Liver (tissue), 9 donors: Measurements from ENCODE around the gene AP2A2. TPM values are rescaled to one million over a fixed set of nuclear protein-coding genes. Genes with fewer than 3 reads are reported as not detected.

Experiments
- DNase-seq: peaks from one replicate; pipeline ENCODE4 v3.0.0-alpha.2; 2017; ENCODE audit warnings: low spot score
- H3K27ac ChIP-seq, 2 donors: one replicate each; pipeline ENCODE4 v1.7.0; 2013; ENCODE audit warnings: inconsistent platforms in 2 of 2, low read length in 2 of 2, control low read depth in 1 of 2, low read depth in 1 of 2, mild to moderate bottlenecking in 1 of 2
- H3K27me3 ChIP-seq, 4 donors: one replicate each; pipeline versions ENCODE4 v1.6.1 to v1.7.0; 2013; ENCODE audit warnings: low read length in 3 of 4, inconsistent platforms in 1 of 4, mild to moderate bottlenecking in 1 of 4, moderate library complexity in 1 of 4; ENCODE audit not compliant: control insufficient read depth in 4 of 4, insufficient read depth in 4 of 4
- H3K36me3 ChIP-seq, 4 donors: one replicate each; pipeline versions ENCODE4 v1.6.1 to v1.7.0; 2013; ENCODE audit warnings: low read length in 3 of 4, mild to moderate bottlenecking in 3 of 4, low read depth in 1 of 4, moderate library complexity in 1 of 4; ENCODE audit not compliant: control insufficient read depth in 4 of 4, insufficient read depth in 3 of 4
- H3K4me1 ChIP-seq, 4 donors: one replicate each; pipeline versions ENCODE4 v1.6.1 to v1.7.0; 2013; ENCODE audit warnings: low read length in 3 of 4, mild to moderate bottlenecking in 3 of 4, moderate library complexity in 1 of 4; ENCODE audit not compliant: control insufficient read depth in 4 of 4, insufficient read depth in 4 of 4
- H3K4me3 ChIP-seq, 3 donors: one replicate each; pipeline versions ENCODE4 v1.6.1 to v1.7.0; 2013; ENCODE audit warnings: low read length in 3 of 3, control low read depth in 1 of 3, low read depth in 1 of 3, mild to moderate bottlenecking in 1 of 3
- H3K9ac ChIP-seq, 2 donors: one replicate each; pipeline ENCODE4 v1.7.0; 2013; ENCODE audit warnings: low read length in 2 of 2, mild to moderate bottlenecking in 2 of 2, moderate library complexity in 2 of 2, control low read depth in 1 of 2, low read depth in 1 of 2
- H3K9me3 ChIP-seq, 4 donors: one replicate each; pipeline versions ENCODE4 v1.6.1 to v1.7.0; 2013; ENCODE audit warnings: low read length in 3 of 4; ENCODE audit not compliant: control insufficient read depth in 4 of 4
- ATF3 ChIP-seq: IDR thresholded peaks from 2 replicates; pipeline ENCODE4 v1.6.1; 2016; ENCODE audit warnings: antibody characterized with exemption
- EGR1 ChIP-seq, 2 donors: IDR thresholded peaks; 2 replicates each; pipeline ENCODE4 v1.6.1; 2016 to 2018; ENCODE audit warnings: antibody characterized with exemption in 2 of 2, low read depth in 2 of 2
- FOXA1 ChIP-seq: IDR thresholded peaks from 2 replicates; pipeline ENCODE4 v1.6.1; 2016; ENCODE audit warnings: antibody characterized with exemption
- FOXA2 ChIP-seq: IDR thresholded peaks from 2 replicates; pipeline ENCODE4 v1.6.1; 2016; ENCODE audit warnings: antibody characterized with exemption
- GABPA ChIP-seq, 2 donors: IDR thresholded peaks in 1 of 2; conservative IDR thresholded peaks in 1 of 2; 2 replicates each; pipeline ENCODE4 v1.6.1; 2016; ENCODE audit warnings: antibody characterized with exemption in 2 of 2, mild to moderate bottlenecking in 1 of 2, moderate library complexity in 1 of 2
- HNF4A ChIP-seq, 2 donors: conservative IDR thresholded peaks; 2 replicates each; pipeline ENCODE4 v1.6.1; 2016; ENCODE audit warnings: antibody characterized with exemption in 2 of 2, mild to moderate bottlenecking in 2 of 2
- JUND ChIP-seq, 2 donors: IDR thresholded peaks; 2 replicates each; pipeline ENCODE4 v1.6.1; 2016; ENCODE audit warnings: antibody characterized with exemption in 2 of 2
- NR2F2 ChIP-seq: IDR thresholded peaks from 2 replicates; pipeline ENCODE4 v1.6.1; 2016; ENCODE audit warnings: antibody characterized with exemption
- RAD21 ChIP-seq, 2 donors: IDR thresholded peaks; 2 replicates each; pipeline ENCODE4 v1.6.1; 2016; ENCODE audit warnings: antibody characterized with exemption in 2 of 2, mild to moderate bottlenecking in 2 of 2
- RXRA ChIP-seq, 2 donors: IDR thresholded peaks; 2 replicates each; pipeline ENCODE4 v1.6.1; 2017 to 2018; ENCODE audit warnings: antibody characterized with exemption in 2 of 2, mild to moderate bottlenecking in 1 of 2
- SP1 ChIP-seq: IDR thresholded peaks from 2 replicates; pipeline ENCODE4 v1.6.1; 2018; ENCODE audit warnings: antibody characterized with exemption, mild to moderate bottlenecking
- TAF1 ChIP-seq: conservative IDR thresholded peaks from 2 replicates; pipeline ENCODE4 v1.6.1; 2016; ENCODE audit warnings: antibody characterized with exemption, mild to moderate bottlenecking
- YY1 ChIP-seq: IDR thresholded peaks from 2 replicates; pipeline ENCODE4 v1.6.1; 2016; ENCODE audit warnings: antibody characterized with exemption, mild to moderate bottlenecking
- ZBTB33 ChIP-seq: IDR thresholded peaks from 2 replicates; pipeline ENCODE4 v1.6.1; 2016; ENCODE audit warnings: antibody characterized with exemption
- WGBS: extraction: QIAGEN DNeasy Blood & Tissue Kit; methylation state at CpG from one replicate; pipeline ENCODE4 v1.1.7; 2013; 5-methylcytosine and 5-hydroxymethylcytosine counted together
- polyA plus RNA-seq, 2 donors: library from polyadenylated mRNA; stranded (reverse) in 1 of 2; unstranded in 1 of 2; fragments of 200-250 nt in 1 of 2; fragments of >200 nt in 1 of 2; fragmentation: Nextera tagmentation in 1 of 2; extraction: Ambion mirVana in 1 of 2; gene quantifications; one replicate each; pipeline versions ENCODE4 v1.2.1 to v1.2.3, GENCODE V29; 2013 to 2015
- total RNA-seq, 2 donors: library from RNA; depleted of rRNA; stranded (reverse); fragments of >200 nt; gene quantifications; one replicate each; pipeline ENCODE4 v1.2.3, GENCODE V29; 2014
- TF ChIP-seq, protein P1 (sequence below): fragments of 150-350 bp; IDR thresholded peaks from 2 replicates; pipeline ENCODE4 v1.5.1; 2017; ENCODE audit warnings: improper control_type of control experiment, low read depth, low read length; ENCODE audit not compliant: missing input control
- TF ChIP-seq, protein P2 (sequence below): IDR thresholded peaks from 2 replicates; pipeline ENCODE4 v1.6.1; 2016; ENCODE audit warnings: antibody characterized with exemption
- TF ChIP-seq, protein P3 (sequence below): IDR thresholded peaks from 2 replicates; pipeline ENCODE4 v1.6.1; 2016; ENCODE audit warnings: antibody characterized with exemption, mild to moderate bottlenecking
- donor health status: healthy.
- donor health status: healthy.
- donor health status: healthy.
- donor health status: healthy.
- donor health status: healthy.

The AP2A2 gene
- total and polyA plus RNA-seq, 4 donors, result 20.5 to 39.7 (median 23.8) TPM

DNA sequence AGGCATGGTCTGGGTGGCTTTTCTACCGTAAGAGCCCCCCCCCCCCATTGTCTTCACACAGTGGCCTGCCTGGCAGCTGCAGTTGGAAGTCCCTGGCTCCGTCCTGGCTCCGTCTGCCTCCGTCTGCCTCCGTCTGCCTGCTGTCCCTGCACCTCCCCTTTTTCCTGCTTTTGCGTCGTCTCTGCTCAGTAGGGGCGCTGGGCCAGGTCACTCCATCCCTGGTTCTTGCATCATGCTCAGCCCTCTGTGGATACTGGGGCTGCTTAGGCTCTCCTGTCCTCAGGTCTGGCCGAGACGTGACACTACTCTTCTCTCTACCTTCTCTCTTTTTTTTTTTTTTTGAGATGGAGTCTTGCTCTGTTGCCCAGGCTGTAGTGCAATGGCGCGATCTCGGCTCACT is 27.8 kb downstream of the AP2A2 start:
- DNase-seq, result no peak
- Histone ChIP-seq H3K4me1 (peaks cover 8 to 51% (median 46%) of the 10 kb centered on the region in 4 donors), H3K27me3 (no peaks in the 10 kb centered on the region), H3K9me3 (no peaks in the 10 kb centered on the region), H3K9ac (peak overlapping the region in 1 of 2 donors; percentile 68), H3K27ac (peak overlapping the region; percentile 88 to 89), H3K36me3 (peaks cover 0 to 4% (median 0%) of the 10 kb centered on the region in 4 donors), H3K4me3 (no peak overlapping the region)
- TF ChIP-seq ATF3 (peak; percentile 91), YY1 (peak; percentile 43), RAD21 (IDR thresholded peaks at IDR 0.05) (peak in 1 of 2 donors; percentile 35), HNF4A (conservative IDR thresholded peaks at IDR 0.05) (peak in 1 of 2 donors; percentile 29), GABPA (IDR thresholded peaks at IDR 0.05 in 1 of 2, conservative IDR thresholded peaks at IDR 0.05 in 1 of 2) (no peak), RXRA (IDR thresholded peaks at IDR 0.05) (peak; percentile 33 to 39)
- 34% methylated on average over 13 of the region's 13 CpGs for WGBS

- no peak for DNase-seq
- Histone ChIP-seq H3K36me3 (peaks cover 0 to 3% (median 0%) of the 10 kb centered on the region in 4 donors), H3K4me1 (peaks cover 11 to 61% (median 55%) of the 10 kb centered on the region in 4 donors), H3K27me3 (no peaks in the 10 kb centered on the region), H3K27ac (peak overlapping the region; percentile 22 to 49), H3K4me3 (no peak overlapping the region), H3K9me3 (no peaks in the 10 kb centered on the region), H3K9ac (peak overlapping the region in 1 of 2 donors; percentile 6)
- TF ChIP-seq, protein P1, sequence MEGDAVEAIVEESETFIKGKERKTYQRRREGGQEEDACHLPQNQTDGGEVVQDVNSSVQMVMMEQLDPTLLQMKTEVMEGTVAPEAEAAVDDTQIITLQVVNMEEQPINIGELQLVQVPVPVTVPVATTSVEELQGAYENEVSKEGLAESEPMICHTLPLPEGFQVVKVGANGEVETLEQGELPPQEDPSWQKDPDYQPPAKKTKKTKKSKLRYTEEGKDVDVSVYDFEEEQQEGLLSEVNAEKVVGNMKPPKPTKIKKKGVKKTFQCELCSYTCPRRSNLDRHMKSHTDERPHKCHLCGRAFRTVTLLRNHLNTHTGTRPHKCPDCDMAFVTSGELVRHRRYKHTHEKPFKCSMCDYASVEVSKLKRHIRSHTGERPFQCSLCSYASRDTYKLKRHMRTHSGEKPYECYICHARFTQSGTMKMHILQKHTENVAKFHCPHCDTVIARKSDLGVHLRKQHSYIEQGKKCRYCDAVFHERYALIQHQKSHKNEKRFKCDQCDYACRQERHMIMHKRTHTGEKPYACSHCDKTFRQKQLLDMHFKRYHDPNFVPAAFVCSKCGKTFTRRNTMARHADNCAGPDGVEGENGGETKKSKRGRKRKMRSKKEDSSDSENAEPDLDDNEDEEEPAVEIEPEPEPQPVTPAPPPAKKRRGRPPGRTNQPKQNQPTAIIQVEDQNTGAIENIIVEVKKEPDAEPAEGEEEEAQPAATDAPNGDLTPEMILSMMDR, result no peak
- TF ChIP-seq GABPA (IDR thresholded peaks at IDR 0.05 in 1 of 2, conservative IDR thresholded peaks at IDR 0.05 in 1 of 2) (no peak), RAD21 (IDR thresholded peaks at IDR 0.05) (no peak), RXRA (IDR thresholded peaks at IDR 0.05) (no peak), EGR1 (IDR thresholded peaks at IDR 0.05; ENCODE audit: low read depth in 2 of 2) (no peak), FOXA2 (no peak), HNF4A (conservative IDR thresholded peaks at IDR 0.05) (no peak), SP1 (no peak), JUND (IDR thresholded peaks at IDR 0.05) (no peak), NR2F2 (no peak), TAF1 (no peak), ZBTB33 (no peak), FOXA1 (no peak)
- TF ChIP-seq, protein P2, sequence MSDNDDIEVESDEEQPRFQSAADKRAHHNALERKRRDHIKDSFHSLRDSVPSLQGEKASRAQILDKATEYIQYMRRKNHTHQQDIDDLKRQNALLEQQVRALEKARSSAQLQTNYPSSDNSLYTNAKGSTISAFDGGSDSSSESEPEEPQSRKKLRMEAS, result no peak
- TF ChIP-seq, protein P3, sequence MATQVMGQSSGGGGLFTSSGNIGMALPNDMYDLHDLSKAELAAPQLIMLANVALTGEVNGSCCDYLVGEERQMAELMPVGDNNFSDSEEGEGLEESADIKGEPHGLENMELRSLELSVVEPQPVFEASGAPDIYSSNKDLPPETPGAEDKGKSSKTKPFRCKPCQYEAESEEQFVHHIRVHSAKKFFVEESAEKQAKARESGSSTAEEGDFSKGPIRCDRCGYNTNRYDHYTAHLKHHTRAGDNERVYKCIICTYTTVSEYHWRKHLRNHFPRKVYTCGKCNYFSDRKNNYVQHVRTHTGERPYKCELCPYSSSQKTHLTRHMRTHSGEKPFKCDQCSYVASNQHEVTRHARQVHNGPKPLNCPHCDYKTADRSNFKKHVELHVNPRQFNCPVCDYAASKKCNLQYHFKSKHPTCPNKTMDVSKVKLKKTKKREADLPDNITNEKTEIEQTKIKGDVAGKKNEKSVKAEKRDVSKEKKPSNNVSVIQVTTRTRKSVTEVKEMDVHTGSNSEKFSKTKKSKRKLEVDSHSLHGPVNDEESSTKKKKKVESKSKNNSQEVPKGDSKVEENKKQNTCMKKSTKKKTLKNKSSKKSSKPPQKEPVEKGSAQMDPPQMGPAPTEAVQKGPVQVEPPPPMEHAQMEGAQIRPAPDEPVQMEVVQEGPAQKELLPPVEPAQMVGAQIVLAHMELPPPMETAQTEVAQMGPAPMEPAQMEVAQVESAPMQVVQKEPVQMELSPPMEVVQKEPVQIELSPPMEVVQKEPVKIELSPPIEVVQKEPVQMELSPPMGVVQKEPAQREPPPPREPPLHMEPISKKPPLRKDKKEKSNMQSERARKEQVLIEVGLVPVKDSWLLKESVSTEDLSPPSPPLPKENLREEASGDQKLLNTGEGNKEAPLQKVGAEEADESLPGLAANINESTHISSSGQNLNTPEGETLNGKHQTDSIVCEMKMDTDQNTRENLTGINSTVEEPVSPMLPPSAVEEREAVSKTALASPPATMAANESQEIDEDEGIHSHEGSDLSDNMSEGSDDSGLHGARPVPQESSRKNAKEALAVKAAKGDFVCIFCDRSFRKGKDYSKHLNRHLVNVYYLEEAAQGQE, result no peak
- 63% methylated on average over 5 of the region's 5 CpGs for WGBS
Observed at GRCh38 chr11:954392-955153, 28.9 kb downstream of the AP2A2 start.
